ENCODE measurements around the gene ADGRF5.
"Not testable (repeated sequence)": the region's sequence is repeated elsewhere in the genome, so short reads cannot be mapped to it uniquely, and the experiment has no call there.

The ADGRF5 gene

DNA sequence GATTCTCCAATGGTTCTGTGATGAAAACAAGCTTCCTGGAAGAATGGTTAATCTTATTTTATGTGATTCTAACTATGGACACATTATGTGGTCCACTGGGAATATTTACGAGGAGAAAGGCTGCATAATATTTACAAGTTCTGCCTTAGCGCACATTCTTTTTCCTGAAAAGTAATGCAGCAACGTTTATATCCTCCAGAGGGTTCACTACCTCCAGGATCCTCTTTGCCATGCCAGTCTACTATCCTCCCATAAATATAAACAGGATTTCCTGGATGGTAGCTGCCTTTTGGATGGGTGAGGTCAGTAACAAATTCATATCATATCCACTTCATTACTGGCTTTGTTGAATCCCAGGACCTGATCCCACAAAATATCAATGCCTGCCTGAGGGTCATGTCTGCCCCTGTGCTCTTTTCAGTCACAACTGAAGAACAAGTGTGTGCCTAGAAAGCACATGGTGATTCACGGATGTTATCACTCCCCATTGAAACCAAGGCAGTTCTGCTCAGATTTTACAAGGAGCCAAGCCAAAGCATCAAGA, 30.4 kb downstream of the ADGRF5 start:
- DNase-seq: no peak

DNA sequence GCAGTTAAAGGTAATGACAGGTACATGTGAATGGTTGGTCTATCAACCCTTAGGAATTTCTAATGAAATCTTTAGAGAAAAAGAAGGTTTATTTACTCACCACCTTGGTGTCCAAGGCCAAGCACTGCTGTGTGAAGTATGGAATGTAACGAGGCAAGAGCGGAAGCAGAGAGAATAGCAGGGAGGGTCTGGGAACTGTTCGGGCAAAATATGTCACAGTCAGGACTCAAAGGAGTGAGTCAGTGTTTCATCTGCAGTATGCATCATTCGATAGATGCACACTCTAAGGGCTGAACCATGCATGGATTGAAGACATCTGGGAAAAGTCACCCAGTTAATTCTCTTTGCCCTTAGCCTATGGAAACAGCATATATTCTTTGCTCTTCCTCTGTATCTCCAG, 33.2 kb downstream of the ADGRF5 start:
- no peak for DNase-seq

DNA sequence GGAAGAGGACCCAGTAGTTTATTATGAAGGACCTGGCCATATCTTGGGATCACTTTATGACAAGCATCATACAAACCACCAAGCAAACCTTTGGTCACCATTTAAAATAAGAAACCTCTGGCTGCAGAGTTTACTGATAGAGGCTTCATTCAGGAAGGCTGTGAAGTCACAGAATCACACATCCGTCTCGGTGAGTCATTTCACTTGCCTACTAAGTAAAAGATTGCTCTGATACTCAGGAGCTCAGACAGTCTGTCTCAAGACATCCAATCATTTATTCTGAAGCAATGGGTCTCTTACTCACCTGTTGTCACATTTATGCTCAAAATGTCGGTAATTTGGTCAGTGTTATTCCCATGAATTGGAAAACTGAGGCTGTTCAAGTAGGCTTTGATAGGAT, 33.7 kb downstream of the ADGRF5 start:
- no peak for DNase-seq

DNA sequence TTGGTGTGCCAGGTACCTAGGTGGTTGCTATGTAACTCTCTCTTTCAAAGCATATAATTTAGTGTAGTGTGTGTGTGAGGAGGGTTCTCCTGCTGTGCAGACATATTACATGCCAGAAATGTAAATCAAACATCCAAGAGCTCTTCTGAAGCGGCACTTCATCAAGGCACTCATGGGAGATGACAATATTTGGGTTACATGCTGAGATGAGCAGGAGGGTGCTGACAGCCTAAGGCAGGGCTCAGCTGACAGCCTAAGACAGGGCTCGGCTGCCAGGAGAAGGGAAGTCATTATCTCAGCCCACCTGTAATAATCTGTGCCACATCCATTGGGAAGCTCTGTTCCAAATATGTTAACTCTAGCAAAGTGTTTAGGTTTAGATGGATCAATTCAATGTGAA, 39.1 kb downstream of the ADGRF5 start:
- no peak for DNase-seq

DNA sequence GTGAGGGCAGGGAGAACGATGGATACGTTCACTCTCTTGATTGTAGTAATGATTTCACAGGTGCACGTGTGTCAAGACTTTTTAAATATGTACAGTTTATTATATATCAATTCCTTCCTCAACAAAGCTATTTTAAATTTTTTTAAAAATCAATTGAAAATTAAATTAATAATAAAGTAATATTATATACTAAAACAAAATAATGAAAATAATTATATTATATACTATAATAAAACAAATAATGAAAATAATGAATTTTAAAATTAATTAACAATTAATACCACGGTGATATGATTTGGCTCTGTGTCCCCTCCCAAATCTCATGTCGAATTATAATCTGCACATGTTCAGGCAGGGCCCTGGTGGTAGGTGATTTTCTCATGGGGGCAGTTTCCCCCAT, 42.7 kb downstream of the ADGRF5 start:
- DNase-seq: no peak

DNA sequence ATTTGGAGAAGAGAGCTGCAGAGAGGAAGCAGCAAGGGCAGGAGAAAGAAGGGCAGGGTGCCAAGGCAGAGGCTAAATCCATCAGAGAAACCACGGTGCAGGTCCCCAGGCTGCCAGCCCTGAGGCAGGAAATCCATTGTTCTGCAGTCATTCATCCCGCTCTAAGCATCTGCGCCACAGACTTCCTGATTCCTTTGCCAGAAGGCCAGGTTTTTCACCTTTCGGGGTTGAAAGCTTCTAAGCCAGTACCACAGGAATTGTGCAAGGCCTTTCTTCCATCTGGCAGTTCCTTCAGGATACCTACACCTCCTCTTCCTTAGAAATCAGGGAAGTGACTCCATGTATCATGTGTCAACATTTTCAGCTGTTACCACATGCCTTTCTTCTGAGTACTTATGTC, 45.6 kb downstream of the ADGRF5 start:
- no peak for DNase-seq

DNA sequence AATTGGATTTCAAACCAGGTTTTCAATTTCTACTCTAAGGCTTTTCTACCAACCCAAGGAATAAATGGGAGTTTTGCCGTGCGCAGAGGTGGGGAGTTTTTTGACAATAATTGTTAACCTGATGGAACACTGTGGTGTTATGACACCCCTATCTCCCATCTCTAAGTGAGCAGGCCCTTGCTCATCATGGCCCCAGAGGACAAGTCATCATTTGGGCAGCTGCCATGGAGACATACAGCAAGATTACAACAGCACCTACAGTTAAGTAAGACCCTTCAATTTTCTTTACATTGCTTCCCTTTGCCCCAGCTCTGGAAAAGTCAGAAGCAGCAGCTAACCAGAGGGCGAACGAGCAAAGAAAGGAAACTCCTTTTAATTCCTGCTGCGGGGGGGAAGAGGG, 54.3 kb downstream of the ADGRF5 start:
- DNase-seq: no peak

DNA sequence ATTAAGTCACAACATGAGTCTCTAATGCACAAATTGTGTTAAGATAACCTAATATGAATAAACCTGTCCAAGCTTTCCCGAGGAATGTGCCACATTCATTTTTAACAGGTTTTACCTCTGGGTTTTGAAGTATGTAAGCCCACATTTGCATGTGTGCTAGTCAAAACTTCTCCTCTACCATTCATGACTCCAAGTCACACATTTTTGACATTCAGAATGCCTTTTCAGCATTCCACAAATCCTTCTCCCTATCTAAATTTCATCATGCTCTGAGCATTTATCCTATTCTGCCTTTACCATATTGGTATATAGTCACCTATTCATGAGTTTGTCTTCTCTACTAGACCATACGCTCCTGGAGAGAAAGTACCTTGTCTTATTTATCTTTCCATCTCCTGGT, 56.5 kb downstream of the ADGRF5 start:
- DNase-seq: no peak

DNA sequence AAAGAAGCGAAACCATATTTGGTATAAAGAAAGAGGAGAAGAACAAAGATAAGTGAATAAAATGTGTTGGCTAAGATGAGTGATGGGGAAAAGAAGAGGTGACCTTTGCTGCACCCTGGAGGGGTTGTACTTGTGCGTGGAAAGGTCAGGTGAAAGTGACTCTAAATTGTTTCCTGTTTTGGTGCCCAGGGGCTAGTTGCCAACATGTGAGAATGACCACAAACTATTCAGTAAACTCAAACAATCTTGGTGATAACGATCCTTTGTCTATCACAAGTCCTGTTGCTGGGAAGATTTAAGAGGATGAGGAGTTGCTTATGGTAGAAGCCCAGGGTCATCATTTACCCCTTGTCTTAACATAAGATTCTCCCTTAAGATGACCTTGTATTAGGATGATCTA, 57.9 kb downstream of the ADGRF5 start:
- DNase-seq: no peak

DNA sequence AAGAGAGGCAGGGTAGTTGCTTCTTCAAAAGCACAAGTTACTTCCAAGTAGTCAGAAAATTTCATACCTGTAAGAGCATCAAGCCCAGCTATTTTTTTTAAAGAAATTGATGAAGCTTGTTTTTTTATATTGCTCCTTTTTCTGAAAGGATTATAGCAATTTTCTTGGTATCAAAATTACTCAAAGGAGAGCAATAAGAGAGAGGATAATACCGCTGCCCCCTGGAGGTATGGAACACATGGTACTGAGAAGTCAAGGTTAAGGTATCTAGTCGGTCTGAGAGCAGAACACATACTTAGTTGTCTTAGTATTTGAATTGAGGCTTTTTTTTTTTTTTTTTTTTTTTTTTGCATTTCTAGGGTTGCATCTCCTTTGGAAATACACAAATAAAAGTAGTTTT, 59.4 kb downstream of the ADGRF5 start:
- no peak for DNase-seq

DNA sequence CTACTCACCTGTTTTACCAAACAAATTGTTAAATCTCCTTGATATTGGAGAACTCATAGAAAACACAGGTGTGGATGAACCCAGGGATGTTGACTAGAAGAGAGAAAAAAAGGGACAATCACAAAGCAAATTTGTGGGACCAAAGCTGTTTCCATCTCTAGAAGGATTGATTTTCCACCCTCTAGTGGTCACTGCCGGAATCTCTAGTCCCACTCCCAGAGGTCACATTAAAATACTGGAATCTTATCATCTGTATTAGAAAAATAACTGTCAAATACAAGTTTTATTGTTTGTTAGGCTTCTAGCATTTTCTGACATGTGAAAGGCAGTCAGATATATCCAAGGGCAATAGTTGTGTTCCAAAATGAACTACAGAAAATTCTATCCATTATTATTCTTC, 65.8 kb downstream of the ADGRF5 start:
- DNase-seq: not testable (repeated sequence)

DNA sequence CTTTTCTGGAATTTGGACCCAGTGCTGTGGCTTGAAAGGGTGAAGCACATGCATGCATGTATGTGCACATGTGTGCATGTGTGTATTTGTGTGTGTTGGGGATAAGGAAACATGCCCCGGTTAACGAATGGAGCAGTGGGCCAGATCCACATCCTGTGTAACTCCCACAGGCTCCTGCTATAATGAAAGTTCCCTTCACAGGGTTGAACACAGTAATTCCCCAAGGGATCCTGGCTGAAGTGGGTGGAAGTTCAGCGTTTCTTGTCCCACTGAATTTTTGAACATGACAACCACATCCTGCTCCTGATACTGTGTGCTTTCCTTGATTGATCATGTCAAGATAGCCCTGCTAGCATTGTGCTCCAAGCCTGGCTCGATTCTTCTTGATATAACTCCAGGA, 70.2 kb downstream of the ADGRF5 start:
- not testable (repeated sequence) for DNase-seq

DNA sequence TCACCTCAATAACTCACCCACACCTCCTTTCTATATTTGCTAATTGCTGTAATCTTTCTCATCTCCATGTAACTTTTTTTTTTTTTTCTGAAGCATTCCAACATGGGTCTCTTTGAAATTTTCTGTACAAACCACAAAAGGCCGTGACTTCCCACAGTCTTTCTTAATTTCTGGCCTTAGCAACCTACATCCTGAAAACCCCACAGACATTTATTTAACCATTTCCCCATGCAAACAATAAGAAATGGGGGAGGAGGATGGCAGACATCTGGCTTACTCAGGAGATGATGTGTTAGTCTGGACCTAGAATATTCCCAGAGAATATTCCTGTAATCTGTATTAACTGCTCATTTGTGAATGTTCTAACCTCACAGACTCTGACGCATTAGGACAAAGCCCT, 70.9 kb downstream of the ADGRF5 start:
- no peak for DNase-seq

DNA sequence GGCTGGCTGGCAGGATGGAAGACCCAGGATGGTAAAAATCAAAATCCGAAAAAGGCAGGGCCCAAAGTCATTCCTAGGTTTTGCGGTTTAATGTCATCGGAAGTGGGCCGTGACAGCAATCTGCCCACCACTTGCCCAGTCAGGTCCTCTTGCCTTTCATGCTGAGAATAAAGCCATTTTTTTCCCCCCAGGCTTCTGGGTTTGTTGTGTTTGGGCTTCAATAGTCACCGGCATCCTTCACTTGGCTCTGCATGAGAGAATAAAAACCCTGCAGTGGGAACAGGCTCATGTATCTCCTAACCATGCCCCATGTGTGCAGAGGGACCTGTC, 72.4 kb downstream of the ADGRF5 start:
- no peak for DNase-seq

DNA sequence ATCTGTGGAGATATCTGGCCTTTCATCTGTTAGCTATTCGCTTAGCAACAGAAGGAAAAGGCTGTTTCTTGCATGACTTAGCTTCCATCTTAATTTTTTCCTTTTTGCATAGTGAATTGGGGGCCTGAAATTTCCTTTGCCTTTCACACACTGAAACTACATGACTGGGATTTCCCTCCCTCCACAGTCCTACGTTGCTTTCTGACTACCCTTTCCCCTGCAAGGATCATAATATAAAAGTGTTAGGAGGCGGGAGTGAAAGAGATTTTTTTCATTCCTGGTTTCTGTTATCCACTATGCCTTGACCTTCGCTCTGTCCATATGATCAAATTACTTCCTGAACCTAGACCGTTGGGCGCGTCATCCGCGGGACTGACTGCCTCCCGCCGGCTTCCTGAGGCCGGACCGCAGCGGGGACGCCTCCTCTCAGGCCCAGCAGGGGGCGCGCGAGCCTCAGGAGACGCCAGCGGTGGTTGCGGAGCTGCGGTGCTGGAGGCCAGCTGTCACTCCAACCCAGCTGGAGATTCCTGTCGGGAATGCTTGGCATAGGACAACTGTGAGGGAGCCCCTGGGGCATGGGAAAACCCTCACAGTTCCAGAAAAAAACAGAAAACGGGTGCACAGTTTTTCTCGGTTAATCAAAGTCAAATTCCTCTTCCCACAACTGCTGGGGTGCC, 72.9 kb downstream of the ADGRF5 start:
- peak; percentile 72 for DNase-seq

DNA sequence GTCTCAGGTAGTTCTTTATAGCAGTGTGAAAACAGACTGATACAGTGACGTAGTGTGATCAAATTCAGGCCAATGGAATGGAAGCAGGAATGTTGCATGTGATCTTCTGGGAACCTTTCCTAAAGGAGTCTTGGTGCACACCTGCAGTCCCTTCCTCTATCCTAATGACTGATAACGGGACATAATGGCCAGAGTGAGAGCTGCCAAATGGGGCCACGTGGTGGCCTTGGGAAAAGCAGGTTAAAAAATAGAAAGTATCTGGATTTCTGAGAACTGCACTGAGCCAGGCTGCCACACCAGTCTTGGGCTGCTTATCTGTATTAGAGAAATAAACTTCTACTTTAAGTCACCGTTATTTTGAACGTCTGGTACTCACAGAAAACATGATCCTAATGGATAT, 76.6 kb downstream of the ADGRF5 start:
- DNase-seq: no peak

DNA sequence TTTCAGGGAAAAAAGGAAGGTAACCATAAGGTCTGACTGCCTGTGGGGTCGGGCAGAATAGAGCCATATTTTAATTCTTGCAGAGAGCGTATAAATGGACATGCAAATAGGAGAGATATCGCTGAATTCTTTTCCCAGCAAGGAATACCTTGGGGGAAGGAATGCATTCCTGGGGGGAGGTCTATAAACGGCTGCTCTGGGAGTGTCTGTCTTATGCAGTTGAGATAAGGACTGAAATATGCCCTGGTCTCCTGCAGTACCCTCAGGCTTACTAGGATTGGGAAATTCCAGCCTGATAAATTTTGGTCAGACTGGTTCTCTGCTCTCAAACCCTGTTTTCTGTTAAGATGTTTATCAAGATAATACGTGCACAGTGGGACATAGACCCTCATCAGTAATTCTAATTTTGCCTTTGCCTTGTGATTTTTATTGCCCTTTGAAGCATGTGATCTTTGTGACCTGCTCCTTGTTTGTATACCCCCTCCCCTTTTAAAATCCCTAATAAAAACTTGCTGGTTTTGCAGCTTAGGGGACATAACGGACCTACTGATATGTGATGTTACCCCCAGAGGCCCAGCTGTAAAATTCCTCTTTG, 79.4 kb downstream of the ADGRF5 start:
- DNase-seq: not testable (repeated sequence)

DNA sequence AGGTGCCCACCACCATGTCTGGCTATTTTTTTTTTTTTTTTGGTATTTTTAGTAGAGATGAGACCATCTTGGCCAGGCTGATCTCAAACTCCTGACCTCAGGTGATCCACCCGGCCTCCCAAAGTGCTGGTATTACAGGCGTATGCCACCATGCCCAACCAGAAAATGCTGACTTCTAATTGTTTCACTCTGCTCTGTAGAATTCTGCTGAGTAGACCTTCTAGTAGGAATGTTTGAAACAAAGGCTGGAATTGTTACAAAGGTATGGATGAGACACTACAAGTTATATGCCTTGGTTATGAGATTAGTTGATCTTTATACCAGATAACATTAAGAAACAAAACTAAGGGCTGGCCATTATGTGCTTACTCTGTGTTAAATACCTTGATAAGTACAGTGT, 83.7 kb downstream of the ADGRF5 start:
- DNase-seq: no peak

DNA sequence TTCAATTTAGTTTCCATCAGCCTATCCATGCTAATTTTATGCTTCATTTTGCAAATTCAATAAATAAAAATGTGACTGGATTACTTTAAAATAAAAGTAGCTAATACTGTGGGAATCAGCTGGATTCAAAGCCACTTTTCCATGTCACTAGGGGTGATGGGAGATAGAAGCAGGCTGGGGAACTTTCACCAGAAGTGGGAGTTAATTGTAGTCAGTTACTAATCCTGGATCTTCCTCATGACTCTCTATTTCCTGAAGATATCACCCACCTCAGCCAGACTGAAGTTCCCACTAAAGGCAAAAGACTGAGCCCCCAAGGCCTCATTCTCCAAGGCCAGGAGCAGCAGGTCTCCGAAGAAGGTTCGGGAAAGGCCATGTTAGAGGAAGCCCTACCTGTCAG, 86.7 kb downstream of the ADGRF5 start:
- DNase-seq: not testable (repeated sequence)

DNA sequence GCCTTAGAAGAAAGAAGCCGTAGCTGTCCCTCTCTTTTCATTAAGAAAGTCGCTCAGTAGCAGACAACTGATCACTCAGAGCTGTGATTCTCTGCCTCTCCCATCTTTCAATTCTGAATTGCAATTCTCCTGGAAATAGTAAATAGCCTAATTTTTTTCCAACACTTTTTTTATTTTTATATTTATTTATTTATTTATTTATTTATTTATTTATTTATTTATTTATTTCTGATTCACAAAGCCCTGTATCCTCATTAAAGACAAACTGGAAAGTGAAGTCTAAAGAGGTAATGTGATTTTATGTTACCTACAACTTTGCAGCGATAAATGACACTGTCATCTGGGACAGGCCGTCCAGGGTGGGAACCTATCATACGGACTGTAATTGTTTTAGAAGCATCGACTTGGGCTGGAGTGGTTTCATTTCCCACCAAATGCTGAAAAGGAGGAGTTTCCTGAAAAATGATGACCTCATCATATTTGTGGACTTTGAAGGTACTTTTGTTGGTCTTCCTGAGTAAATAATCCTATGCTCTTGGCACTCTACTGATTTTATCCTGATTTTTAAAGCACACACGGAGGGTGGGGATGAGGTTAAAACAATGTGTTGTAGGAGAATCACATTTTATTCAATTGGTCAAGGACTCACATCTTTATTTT, 87.4 kb downstream of the ADGRF5 start:
- not testable (repeated sequence) for DNase-seq

DNA sequence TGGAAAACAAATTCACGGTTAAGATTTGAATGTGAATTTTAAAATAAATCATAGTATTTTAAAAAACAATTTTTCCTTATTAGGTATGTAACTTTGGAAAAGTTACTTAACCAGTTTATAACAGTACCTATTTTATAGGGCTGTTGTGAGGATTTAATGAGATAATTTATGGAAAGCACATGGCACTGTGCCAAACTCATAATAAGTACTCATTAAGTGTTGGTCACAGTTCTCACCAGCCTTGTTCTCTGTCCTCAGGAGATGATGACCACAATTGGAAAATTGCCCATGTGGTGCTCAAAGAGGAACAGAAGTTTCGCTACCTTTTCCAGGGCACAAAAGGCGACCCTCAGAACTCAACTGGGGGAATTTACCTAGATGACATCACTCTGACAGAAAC, 88.9 kb downstream of the ADGRF5 start:
- DNase-seq: no peak

DNA sequence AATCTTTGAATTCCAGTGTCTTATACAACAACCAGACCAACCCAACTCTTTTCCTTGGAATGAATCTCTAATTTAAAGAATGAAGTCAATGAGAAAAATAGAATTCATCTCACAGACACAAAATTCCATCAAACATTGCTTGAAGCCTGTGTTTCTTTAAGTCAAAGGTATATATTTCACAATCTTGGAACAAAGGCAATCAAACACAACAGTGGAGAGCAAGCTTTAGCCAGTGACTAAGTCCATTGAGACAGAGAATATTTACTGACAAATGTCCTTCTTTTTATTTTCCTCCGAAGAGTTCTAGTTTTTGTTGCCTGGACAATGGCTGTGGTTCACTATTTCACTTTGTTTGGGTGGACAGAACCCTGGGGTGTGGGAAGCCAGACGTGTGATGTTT, 92.8 kb downstream of the ADGRF5 start:
- no peak for DNase-seq

DNA sequence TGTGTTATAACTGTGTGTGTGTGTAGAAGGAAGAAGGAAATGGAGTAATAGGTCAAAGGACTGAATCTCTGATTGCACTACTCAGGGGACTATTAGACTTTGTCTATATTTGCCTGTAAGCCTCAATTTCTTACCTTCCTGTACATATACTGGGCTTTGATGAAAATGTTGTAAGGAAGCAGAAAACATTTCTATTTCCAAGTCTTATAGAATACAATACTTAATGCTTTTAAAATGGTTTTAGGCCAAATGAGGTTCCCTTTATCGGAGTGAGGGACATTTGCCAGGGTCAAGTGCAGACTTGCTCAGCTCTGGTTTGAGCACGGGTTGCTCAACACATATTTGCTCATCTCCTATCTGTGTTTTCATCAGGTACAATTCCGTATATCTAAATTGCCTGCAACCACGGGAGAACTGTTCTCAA, 100.3 kb downstream of the ADGRF5 start:
- DNase-seq: no peak

DNA sequence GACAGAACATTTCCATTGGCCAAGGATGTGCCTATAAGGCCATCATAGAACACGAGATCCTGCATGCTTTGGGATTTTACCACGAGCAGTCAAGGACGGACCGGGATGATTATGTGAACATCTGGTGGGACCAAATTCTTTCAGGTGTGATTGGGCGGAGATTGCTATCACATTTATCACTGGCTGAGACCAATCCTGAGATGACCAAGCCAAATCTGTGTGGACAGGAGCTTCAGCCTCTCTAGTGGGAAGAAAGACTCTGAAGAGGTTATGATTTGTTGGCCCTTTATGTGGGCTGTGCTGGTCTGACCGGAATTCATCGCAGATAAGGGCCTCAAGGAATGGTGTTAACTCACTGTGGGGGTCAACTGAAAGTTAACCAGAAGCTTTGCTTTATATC, 102.2 kb downstream of the ADGRF5 start:
- DNase-seq: no peak

DNA sequence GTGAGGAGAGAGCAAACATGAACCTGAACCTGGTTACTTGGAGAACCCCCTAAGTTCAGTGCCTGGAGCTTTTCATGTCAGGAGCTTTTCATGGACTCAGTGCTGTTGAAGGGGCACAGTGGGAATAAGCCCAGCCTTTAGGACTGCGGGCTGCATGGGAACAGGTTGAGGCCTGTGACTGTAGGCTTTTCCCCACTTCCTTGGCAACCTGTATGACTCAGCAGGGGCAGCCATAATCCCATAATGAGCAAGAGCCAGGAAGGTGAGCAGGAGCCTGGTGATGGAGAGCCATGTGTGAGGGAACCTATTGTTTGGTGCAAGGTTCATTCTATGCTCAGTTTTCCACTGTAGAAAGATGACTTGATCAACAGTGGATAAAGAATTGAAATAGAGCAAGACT, 105.1 kb downstream of the ADGRF5 start:
- DNase-seq: no peak

All from activated CD4-positive, CD25-positive, alpha-beta regulatory T cell treated with anti-CD3 and anti-CD28 coated beads, Interleukin-2, amount 50 U/mL, for 72 hours (primary cell).